ENCODE data around the gene OR4S1.
"Not testable (repeated sequence)": the region's sequence is repeated elsewhere in the genome, so short reads cannot be mapped to it uniquely, and the experiment has no call there.

Gene OR4S1

GRCh38 chr11:48305923-48306322, at the start of gene OR4S1:
OR4S1 (plus strand) TSS chr11:48306223; CDS start chr11:48306223, 0 bp downstream.
- DNase-seq (ENCODE audit: low read depth, low spot score) = no peak

DNA sequence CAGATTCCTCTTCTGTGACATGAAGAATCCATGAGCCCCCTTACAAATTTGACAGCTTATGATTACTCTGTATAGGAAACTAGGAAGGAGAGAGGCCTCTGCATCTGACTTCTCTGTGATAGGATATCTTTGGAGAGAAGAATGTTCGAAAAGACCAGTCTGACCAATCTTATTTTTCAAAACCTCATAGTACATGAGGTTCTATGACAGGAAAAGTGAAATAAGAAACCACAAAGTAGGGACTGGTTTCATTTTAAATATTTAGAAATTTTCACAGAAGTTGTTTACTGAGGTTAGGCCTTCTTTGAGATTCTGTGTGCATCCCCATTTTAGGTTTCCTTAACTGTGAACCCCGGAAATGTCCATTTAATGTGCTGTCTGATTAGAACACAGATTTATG, 44.4 kb upstream of the OR4S1 start:
- DNase-seq (ENCODE audit: low read depth, low spot score) = no peak

GRCh38 chr11:48263423-48263911, 42.6 kb upstream of the OR4S1 start, which contains the start of gene OR4X1:
OR4X1 (plus strand) TSS chr11:48263861; CDS start chr11:48263861, 0 bp downstream.
- no peak for DNase-seq (ENCODE audit: low read depth, low spot score)

GRCh38 chr11:48270621-48271020, 35.4 kb upstream of the OR4S1 start:
- DNase-seq (ENCODE audit: low read depth, low spot score) = no peak

- DNase-seq (ENCODE audit: low read depth, low spot score) = no peak
Measured at GRCh38 chr11:48272606-48273005, 33.4 kb upstream of the OR4S1 start.

DNA sequence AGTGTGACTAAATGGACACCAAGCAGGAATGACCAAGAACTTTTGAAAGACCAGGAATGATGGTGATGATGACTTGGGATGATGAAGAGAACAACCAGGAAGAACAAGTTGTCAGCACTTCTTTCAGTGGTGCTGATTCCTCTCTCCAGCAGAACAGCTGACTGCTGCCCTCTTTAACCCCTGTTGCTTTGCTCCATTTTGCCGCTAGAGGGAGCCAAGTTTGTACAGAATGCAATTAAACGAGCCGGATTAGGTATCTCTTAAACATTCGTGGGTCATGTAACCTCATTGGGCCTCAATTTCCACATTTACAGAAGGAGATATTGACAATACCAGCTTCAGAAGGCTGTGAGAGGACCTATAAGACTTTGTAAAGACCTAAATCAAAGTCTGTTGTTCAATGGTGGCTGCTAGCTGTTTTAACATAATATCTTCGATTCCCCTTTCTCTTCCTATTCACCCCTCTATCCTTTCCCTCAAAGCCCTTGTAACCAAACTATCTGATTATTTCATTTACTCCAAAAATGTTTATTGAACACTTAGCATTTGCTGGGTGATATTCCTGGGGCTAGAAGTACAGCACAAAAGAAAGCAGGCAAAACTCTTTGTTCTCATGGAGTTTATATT, 1.9 kb downstream of the OR4S1 start:
- peak; percentile 55 for DNase-seq (ENCODE audit: low read depth, low spot score)

DNA sequence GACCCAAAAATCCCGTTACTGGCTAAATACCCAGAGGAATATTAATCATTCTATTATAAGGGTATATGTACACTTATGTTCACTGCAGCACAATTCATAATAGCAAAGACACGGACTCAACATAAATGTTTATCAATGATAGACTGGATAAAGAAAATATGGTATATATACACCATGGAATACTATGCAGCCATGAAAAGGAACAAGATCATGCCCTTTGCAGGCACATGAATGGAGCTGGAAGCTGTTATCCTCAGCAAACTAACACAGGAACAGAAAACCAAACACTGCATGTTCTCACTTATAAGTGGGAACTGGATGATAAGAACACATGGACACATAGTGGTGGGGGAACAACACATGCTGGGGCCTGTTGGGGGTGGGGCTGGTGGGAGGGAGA, 7.6 kb downstream of the OR4S1 start:
- DNase-seq (ENCODE audit: low read depth, low spot score) = not testable (repeated sequence)

DNA sequence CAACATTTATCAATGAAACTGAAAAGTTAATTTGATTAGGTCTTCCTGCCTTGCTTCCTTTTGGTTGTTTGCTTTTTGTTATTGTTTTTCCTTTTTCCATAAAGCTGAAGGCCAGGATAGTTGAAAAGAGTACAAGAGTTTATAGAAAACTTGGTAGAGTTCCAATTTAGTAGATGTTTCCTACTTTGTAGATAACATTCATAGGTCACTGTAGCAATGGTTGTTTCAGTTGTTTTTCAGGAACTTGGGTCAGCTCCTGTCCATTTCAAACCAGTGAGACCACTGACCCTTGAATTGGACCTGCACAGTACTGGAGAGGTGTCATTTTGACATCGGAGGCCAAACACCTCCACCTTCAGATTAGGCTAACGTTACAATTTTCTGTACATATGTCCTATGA, 13.8 kb downstream of the OR4S1 start:
- not testable (repeated sequence) for DNase-seq (ENCODE audit: low read depth, low spot score)

- DNase-seq (ENCODE audit: low read depth, low spot score) = not testable (repeated sequence)
Measured at GRCh38 chr11:48324620-48325019, 18.6 kb downstream of the OR4S1 start, which contains the start of gene OR4C3. OR4C3 (plus strand) TSS chr11:48324920; CDS start chr11:48325022, 102 bp downstream.

- no peak for DNase-seq (ENCODE audit: low read depth, low spot score)
Measured at GRCh38 chr11:48341466-48341865, 35.4 kb downstream of the OR4S1 start.

DNA sequence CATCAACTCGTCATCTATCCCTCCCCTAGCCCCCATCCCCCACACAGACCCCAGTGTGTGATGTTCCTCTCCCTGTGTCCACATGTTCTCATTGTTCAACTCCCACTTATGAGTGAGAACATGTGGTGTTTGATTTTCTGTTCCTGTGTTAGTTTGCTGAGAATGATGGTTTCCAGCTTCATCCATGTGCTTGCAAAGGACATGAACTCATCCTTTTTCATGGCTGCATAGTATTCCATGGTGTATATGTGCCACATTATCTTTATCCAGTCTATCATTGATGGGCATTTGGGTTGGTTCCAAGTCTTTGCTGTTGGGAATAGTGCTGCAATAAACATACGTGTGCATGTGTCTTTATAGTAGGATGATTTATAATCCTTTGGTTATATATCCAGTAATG, 36.5 kb downstream of the OR4S1 start:
- not testable (repeated sequence) for DNase-seq (ENCODE audit: low read depth, low spot score)

DNA sequence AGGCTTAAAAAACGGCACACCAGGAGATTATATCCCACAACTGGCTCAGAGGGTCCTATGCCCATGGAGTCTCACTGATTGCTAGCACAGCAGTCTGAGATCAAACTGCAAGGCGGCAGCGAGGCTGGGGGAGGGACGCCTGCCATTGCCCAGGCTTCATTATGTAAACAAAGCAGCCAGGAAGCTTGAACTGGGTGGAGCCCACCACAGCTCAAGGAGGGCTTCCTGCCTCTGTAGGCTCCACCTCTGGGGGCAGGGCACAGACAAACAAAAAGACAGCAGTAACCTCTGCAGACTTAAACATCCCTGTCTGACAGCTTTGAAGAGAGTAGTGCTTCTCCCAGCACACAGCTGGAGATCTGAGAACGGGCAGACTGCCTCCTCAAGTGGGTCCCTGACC, 40.3 kb downstream of the OR4S1 start:
- DNase-seq (ENCODE audit: low read depth, low spot score) = not testable (repeated sequence)

- DNase-seq (ENCODE audit: low read depth, low spot score) = no peak
Measured at GRCh38 chr11:48354013-48354412, 48.0 kb downstream of the OR4S1 start.

DNA sequence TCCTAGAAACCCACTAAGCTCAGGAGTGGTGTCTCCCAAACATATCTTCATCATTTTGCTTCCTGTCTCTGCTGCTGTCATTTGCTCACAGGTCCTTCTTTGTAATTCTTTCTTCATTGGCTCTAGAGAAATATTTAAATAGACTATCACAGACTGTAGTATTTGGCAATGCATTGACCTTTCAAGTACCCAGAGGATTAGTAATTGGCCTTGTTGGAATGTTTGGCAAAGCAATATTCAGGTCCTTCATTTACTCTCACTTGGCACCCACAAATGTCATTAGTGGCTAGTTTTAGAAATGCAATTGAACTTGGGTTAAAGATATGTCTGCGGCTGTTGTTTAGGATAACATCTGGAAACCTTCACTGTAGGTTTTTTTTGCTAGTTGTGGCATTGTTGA, 48.7 kb downstream of the OR4S1 start:
- DNase-seq (ENCODE audit: low read depth, low spot score) = no peak
